Cerebellar nuclear complex (tissue), 1 donor: ENCODE measurements around the gene STYXL1.
A peak's percentile ranks its signal among the peaks of the same experiment; 100 is the strongest.

Experiments used
- DNase-seq, 2 experiments: peaks; one replicate each; lab custom pipeline; 2025; lab: John Stamatoyannopoulos, UW

The STYXL1 gene

GRCh38 chr7:75957021-75957736 is 90.6 kb downstream of the STYXL1 start:
- no peak for DNase-seq

DNA sequence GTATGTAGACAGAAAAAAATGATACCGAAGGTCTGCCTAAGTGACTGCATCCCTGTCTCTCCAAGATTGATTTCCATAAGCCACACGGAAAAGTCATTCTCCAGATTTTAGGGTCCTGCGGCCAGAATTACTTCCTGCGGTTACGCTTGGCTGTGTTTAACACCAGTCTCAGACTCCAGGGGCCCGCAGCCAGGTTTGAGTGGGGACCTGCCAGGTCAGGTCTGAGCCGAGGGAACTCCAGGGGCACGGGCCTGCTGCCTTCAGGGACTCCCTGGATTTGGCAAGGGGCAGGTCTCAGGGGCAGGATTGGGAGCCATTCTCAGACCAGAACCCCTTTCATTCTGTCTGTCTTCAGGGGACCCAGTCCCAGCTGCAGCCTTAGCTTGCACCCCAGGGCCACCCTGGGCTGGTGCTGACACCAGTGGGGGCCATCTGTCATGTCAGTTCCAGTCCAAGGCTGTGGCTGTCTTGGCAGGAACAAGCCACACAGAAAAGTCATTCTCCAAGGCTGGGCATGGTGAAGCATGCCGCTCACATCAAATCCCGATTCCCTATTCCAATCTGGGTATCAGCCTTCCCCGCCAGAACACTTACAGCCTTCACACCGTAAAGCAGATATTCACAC is 92.4 kb downstream of the STYXL1 start:
- DNase-seq, result peak in 1 of 2 experiments; percentile 47

DNA sequence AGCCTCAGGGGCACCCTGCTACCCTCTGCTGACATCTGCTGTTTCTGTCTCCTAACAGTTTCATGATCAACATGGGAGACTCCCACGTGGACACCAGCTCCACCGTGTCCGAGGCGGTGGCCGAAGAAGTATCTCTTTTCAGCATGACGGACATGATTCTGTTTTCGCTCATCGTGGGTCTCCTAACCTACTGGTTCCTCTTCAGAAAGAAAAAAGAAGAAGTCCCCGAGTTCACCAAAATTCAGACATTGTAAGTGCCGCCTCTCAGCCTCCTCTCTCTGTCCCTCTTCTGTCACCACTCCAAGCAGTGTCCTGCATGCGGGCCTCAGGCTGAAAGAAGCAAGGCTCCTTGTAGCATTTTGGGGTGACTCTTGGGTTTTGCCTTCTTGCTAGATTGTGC is 93.9 kb downstream of the STYXL1 start:
- no peak for DNase-seq

- DNase-seq, result no peak
These were observed 94.4 kb downstream of the STYXL1 start for GRCh38 chr7:75953431-75953830.

DNA sequence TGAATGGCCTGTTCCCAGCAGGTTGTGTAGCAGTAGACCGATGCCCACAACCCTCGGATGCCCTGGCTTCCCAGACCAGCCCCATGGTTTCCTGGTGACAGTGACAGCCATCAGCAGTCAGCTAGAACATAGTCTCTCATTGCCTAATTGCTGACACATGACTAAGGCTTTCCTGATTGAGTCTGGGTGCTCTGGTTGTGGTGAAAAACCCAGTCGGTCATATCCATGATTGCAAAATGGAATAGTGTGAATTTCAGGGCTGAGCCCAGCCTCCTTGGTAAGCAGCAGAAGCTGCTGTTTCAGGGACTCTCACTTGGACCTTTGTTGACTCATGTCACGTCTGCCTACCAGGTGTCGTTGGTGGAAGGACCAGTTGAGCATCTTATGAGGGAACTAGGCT is 96.3 kb downstream of the STYXL1 start:
- DNase-seq, result no peak

DNA sequence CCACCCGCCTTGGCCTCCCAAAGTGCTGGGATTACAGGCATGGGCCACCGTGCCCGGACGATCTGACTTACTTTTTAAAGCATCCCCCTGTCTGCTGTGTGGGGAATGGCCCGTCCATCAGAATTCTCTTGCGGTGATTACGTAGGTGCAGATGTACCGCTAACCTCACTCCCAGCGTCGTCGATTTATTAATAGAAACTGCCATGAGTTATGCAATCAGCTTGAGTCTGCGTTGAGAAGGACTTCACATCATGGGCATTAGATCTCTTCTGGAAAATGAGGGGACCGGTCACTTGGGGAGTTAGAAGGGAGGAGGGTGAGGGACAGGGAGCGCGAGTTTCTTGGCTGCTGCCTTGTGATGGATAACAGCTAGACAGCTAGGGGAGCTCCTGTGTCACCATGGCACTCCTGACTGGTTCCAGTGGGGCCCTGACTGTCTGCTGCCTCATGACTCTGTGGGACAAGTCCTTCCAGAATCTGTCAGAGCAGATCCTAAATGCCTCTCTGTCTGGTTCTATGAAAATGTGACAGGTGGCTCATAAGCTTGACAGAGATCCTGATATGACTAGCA is 97.6 kb downstream of the STYXL1 start:
- no peak for DNase-seq

- no peak for DNase-seq
These were observed 99.6 kb downstream of the STYXL1 start for GRCh38 chr7:75948179-75948578.
